ENCODE data around the gene MKNK1. TPM values are rescaled to one million over a fixed set of nuclear protein-coding genes. Genes with fewer than 3 reads are reported as not detected.

Gene MKNK1
- total RNA-seq, 1 experiment from 2014 or later, result 103 TPM

GRCh38 chr1:46622344-46622743, 18.3 kb upstream of the MKNK1 start:
- H3K27ac ChIP-seq, result no peak overlapping the region
- H3K4me3 ChIP-seq, result no peak overlapping the region
- BruUV-seq (replicated peaks), result no TSS peak
- peaks cover 3% of the 10 kb centered on the region; the same call in 1 of the 2 replicates for H3F3A ChIP-seq (ENCODE audit: insufficient read depth, low read depth)
- H3K36me3 ChIP-seq (ENCODE audit: low read depth), result no peaks in the 10 kb centered on the region
- TF ChIP-seq EZH2 (IDR thresholded peaks at IDR 0.05; ENCODE audit: low read depth) (no peak), CTCF (conservative IDR thresholded peaks at IDR 0.05) (peak; percentile 65)
- no peaks in the 10 kb centered on the region for H3K9me2 ChIP-seq (ENCODE audit: insufficient read depth)
- H4K20me1 ChIP-seq (ENCODE audit: insufficient read depth), result no peaks in the 10 kb centered on the region
- 0 out of 2 replicates have a peak overlapping the region, but pooled peaks have one; percentile 2 for H3K4me2 ChIP-seq
- intact Hi-C loops (cut with micrococcal nuclease; ENCODE audit: unreplicated experiment), result loop anchor here (1.0 to 10.0 kb wide), 2 partner anchors 103 to 242 kb away; no protein-coding TSS in a partner anchor
- H3K9me3 ChIP-seq (ENCODE audit: insufficient read depth, low read depth), result no peaks in the 10 kb centered on the region
- H3K27me3 ChIP-seq (ENCODE audit: insufficient read depth, low read depth), result no peaks in the 10 kb centered on the region
- H3K4me1 ChIP-seq (replicated peaks; ENCODE audit: insufficient read depth), result peaks cover 20% of the 10 kb centered on the region
- ChIA-PET POLR2A (ENCODE audit: unreplicated experiment) (no interaction called here), CTCF (interaction anchor here (1.0 kb wide), 1 partner anchor 21 kb away, joined by 4 read pairs; no protein-coding TSS in a partner anchor)
- H2AFZ ChIP-seq, result no peak overlapping the region
- DNase-seq, result peak in 1 of 2 experiments; percentile 46
- H3K79me2 ChIP-seq (ENCODE audit: low read depth), result no peaks in the 10 kb centered on the region

GRCh38 chr1:46621930-46622329, 17.9 kb upstream of the MKNK1 start:
- Histone ChIP-seq H2AFZ (no peak overlapping the region), H3K27me3 (ENCODE audit: insufficient read depth, low read depth) (no peaks in the 10 kb centered on the region), H3K4me1 (replicated peaks; ENCODE audit: insufficient read depth) (peaks cover 25% of the 10 kb centered on the region), H3K36me3 (ENCODE audit: low read depth) (no peaks in the 10 kb centered on the region), H3K4me3 (no peak overlapping the region), H3K79me2 (ENCODE audit: low read depth) (no peaks in the 10 kb centered on the region), H4K20me1 (ENCODE audit: insufficient read depth) (no peaks in the 10 kb centered on the region), H3F3A (ENCODE audit: insufficient read depth, low read depth) (peaks cover 3% of the 10 kb centered on the region; the same call in 1 of the 2 replicates), H3K9me3 (ENCODE audit: insufficient read depth, low read depth) (no peaks in the 10 kb centered on the region), H3K27ac (no peak overlapping the region), H3K9me2 (ENCODE audit: insufficient read depth) (no peaks in the 10 kb centered on the region), H3K4me2 (0 out of 2 replicates have a peak overlapping the region, but pooled peaks have one; percentile 2)
- peak in 1 of 2 experiments; percentile 65 for DNase-seq
- ChIA-PET CTCF (interaction anchor here (1.0 kb wide), 1 partner anchor 22 kb away, joined by 4 read pairs; no protein-coding TSS in a partner anchor), POLR2A (ENCODE audit: unreplicated experiment) (no interaction called here)
- intact Hi-C loops (cut with micrococcal nuclease; ENCODE audit: unreplicated experiment), result loop anchor here (1.0 to 10.0 kb wide), 2 partner anchors 103 to 243 kb away; no protein-coding TSS in a partner anchor
- BruUV-seq (replicated peaks), result no TSS peak
- TF ChIP-seq CTCF (conservative IDR thresholded peaks at IDR 0.05), result no peak
- TF ChIP-seq EZH2 (IDR thresholded peaks at IDR 0.05; ENCODE audit: low read depth), result no peak

GRCh38 chr1:46619656-46620258, 15.7 kb upstream of the MKNK1 start:
- POLR2A ChIA-PET (ENCODE audit: unreplicated experiment), result interaction anchor here (0.6 kb wide), 1 partner anchor 99 kb away, joined by 6 read pairs; no protein-coding TSS in a partner anchor
- TF ChIP-seq EZH2 (IDR thresholded peaks at IDR 0.05; ENCODE audit: low read depth) (no peak), CTCF (conservative IDR thresholded peaks at IDR 0.05) (no peak)
- Histone ChIP-seq H3K4me1 (replicated peaks; ENCODE audit: insufficient read depth) (peaks cover 38% of the 10 kb centered on the region), H3K9me3 (ENCODE audit: insufficient read depth, low read depth) (no peaks in the 10 kb centered on the region), H3K4me3 (no peak overlapping the region), H3F3A (ENCODE audit: insufficient read depth, low read depth) (peaks cover 3% of the 10 kb centered on the region; the same call in 1 of the 2 replicates), H3K27me3 (ENCODE audit: insufficient read depth, low read depth) (no peaks in the 10 kb centered on the region), H3K9me2 (ENCODE audit: insufficient read depth) (no peaks in the 10 kb centered on the region), H2AFZ (no peak overlapping the region), H3K4me2 (no peak overlapping the region), H3K27ac (no peak overlapping the region), H4K20me1 (ENCODE audit: insufficient read depth) (no peaks in the 10 kb centered on the region), H3K36me3 (ENCODE audit: low read depth) (no peaks in the 10 kb centered on the region), H3K79me2 (ENCODE audit: low read depth) (peaks cover 15% of the 10 kb centered on the region)
- no peak for DNase-seq
- intact Hi-C loops (cut with micrococcal nuclease; ENCODE audit: unreplicated experiment), result loop anchor here (10.0 kb wide), 2 partner anchors 245 to 715 kb away; partner anchors contain the start of gene CMPK1
- CTCF ChIA-PET, result no interaction called here
- no TSS peak for BruUV-seq (replicated peaks)
